Stimulated activated CD8-positive, alpha-beta memory T cell treated with anti-CD3 and anti-CD28 coated beads, Interleukin-15, amount 100 ng/mL, for 1 hour (primary cell): ENCODE results near the gene TXNDC8.

ENCODE experiments used
- DNase-seq: peaks from one replicate; pipeline ENCODE4 v3.0.0-alpha.2; 2020; ENCODE audit warnings: low read depth

TXNDC8 gene

DNA sequence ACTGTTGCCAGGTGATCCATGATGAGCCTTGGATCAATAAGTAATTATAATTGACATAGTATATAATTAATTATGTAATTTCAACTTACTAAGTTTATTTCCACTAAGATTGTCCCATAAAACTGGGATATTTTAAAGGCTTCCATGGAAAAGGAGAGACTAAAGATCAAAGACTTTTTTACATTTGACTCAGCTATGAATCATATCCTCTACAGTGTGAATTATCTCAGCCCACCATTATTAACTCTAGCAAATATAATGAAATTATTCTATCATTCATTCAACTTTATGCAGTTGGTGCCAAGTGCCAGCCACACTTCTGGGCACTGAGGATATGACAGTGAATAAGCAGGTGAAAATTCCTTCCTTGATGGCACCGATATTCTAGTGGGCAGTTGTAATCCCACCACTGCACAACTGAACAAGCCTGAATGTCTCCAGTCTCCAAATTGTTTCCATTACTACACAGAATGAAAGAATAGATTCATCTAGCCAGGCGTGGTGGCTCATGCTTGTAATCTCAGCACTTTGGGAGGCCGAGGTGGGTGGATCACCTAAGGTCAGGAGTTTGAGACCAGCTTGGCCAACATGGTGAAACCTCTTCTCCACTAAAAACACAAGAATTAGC lies 59.5 kb downstream of the TXNDC8 start:
- no peak for DNase-seq

DNA sequence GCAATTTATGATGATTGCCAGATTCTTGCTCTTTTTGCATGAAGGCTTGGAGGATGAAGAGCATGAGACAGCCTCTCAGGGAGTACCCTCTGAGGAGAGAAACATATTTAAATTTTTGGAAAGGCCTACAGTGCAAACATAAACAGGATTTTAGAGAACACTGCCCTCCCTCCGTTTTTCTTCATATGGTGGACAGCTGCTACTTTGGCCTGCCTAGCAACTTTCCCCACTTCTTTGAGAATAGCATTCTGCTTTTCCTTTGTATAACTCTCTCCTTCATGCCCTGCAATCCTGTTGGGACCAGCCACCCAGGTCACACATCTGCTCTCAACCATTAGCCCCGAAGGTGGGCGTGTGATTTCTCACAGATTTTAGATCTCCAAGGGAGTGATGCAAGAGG lies 60.9 kb downstream of the TXNDC8 start:
- DNase-seq = no peak

DNA sequence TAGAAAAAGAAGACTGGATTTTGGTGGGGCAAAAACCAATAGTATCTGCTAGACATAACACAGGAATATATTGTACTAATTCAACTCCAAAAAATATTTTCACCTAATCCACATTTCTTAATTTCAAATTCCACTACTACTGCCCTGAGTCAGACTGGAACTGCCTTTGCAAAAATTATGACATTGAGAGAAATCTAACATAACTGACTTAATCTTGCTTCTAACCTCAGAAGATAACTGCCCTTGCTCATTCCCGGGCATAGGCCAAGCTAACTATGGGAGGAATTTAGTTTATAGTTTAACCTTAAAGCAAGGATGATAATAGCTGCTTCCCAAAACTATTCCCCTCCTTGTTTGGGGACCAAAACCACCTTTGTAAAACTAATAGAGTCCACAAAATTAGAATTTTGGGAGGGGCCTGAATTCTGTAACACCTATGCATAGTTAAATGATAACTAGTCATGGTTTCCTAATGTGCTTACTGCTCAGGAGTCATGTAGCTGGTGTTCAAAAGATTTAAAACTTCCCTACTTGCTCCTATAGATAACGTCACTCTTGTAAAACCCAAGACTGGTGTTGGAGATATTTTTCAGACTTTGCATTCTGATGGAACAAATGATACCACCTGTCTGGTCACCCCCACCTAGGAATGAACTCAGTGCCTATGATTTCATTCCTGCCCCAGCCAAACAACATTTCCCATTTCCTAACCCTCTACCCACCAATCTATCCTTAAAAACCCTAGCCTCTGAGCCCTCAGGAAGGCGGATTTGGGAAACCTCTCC lies 67.3 kb downstream of the TXNDC8 start:
- DNase-seq = no peak

DNA sequence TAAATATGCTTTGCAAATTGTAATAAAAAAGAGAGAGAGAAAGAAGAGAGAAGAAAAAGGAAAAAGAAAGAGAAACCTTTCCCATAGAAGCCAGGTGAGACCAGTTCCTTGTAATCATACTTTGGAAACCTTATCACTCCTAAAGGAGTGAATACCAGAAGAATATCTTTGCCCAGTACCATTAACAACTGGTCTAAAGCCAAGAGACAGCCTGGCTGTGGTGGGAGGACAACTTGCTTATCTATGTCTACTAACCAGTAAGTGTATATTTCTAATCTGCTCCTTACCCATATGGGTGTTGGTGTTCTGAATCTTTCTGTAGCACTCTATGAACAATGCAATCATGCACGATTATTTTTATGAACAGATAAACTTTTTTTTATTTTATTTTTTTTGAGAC lies 70.9 kb downstream of the TXNDC8 start:
- no peak for DNase-seq

DNA sequence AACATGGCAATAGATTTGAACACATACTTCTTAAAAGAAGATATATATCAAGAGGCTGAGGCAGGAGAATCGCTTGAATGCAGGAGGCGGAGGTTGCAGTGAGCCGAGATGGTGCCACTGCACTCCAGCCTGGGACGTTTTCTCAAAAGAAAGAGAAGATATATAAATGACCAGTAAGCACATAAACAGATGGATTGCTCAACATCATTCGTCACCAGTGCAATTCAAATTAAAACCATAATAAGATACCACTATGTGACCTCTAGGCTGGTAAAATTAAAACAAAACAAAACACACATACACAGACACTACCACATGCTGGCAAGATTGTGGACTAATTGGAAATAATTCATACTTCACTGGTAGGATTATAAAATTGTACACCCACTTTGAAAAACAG lies 76.0 kb downstream of the TXNDC8 start:
- DNase-seq = no peak

DNA sequence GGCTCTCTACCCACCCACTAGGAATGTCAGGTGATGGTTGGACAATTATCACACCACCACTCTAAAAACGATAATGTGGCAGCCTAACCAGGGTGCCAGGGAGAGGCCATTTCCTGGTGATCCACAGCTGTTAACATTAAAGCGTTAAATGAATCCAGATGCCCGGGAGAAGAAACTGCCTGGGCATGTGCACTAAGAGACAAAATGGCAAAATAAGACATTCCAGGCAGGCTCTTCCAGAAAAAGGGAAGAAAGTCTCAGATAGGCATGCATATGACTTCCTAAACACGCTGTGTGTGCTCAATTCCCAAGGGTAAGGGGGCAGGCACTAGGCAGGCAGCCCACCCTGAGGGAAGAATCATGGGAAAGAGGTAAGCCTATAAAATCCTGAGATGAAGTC lies 76.8 kb downstream of the TXNDC8 start:
- no peak for DNase-seq

DNA sequence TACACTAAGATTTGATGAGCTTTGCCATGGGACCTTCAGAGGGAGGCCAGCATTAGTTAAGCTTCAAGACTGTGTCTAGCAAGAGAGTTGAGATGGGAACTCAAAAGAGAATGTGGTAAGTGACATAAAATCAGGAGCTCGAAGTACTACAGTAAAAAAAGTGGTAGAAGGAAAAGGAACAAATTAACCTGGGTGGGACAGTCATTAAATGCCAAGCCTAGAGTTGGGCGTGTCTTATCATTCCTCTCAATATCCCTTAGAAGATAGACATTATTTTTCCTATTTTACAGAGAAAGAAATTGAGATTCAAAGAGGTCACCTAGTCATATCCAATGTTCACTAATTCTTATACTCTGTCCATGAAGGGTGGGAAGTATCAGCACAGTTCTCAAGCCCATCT lies 78.1 kb downstream of the TXNDC8 start:
- DNase-seq = no peak

DNA sequence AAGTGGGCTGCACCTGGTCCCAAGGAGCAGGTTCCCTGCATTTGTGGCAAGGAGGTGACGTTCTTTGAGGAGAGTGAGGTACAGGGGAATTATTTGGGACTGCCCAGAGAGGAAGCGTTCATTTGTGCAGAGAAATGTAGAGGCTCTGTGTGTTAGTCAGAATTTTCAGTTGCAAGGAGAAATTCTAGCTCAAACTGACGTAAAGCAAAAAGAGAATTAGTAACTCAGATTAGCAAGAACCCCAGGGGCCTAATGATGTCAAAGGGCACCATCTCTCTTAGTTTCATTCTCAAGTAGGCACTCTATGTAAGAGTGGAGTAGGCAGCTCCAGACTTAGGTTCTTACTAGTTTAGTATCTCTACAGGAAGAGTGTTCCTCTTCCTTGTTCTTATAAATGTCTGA lies 79.0 kb downstream of the TXNDC8 start:
- no peak for DNase-seq

DNA sequence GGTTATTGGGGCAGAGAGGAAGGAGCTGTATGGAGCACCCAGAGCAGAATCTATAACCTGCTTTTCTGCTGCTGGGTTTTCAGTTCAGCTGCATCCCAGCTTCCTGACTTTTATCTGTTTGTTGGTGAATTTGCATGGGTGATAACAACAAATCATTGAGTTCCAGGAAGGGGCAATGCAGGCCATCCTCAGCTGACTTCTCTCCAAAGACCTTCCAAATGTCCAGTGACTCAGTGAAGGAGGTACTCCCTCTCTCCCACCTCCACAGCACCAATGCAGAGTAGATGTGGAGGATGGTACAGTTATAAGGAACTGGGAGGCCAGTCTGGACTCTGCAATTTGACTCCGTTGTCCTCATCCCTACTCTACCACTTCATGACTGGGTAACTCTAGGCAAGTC lies 79.7 kb downstream of the TXNDC8 start:
- DNase-seq = no peak

DNA sequence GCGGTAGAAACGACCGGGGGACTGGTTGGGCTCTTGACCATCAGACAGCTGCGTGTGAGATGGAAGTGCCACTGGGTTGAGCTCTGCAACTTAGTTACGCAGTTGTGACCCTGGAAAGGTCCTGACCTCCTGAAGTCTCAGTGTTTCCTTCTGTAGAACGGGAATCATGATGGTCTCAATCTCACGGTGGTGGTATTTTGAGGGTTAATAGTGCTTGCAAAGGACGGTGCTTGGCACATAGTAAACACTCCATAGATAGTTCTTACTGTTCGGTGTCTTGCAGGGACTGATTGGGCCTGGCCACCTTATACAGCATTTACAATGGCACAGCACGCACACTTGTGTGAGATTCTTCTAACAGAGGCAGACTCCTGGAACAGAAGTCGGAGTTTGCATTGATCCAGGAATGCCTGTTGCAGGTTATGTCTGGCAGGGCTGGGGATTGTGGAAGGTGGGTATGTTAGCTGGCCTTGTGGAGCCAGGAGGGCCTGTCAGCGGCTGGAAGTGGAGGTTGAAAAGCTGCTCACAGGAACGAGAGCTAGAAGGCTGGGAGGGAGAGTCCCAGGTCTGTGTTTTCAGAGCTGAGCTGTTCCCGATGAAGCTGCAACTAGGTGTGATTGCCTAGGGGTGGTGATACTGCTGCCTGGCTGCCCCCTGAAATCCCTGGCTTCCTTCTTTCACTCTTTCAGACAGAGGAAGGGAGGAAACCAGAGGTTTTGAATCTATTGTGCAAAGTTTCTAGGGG lies 80.4 kb downstream of the TXNDC8 start:
- DNase-seq = no peak

DNA sequence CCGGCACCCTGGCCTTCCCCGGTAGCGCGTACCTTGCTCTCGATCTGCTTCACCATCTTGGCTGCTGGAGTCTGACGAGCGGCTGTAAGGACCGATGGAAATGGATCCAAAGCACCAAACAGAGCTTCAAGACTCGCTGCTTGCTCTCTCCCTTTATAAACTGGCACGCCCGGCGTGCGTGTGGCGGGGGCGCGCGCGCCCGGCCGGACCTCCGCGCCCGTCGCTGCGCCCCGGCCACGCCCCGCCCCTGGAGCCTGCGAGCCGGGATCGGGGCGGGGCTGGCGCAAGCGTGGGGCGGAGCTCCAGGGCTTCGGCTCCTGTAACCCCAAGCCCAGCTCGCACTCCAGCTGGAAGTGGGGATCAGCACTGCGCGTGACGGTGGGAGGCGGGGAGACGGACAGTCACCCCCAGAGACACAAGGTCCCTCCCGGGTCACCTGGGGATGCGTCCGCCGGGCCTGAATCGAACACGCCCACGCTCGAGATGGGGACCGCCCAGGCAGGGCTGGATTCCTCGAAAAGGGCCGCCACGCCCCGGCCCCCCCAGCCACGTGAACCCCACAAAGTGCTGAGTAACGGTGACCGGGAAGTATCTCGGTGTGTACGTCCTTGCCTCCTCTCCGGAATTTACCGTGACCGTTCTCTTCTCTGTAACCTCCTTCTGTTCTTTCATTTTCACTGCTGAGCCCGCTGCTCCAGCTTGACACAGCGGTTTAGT lies 81.1 kb downstream of the TXNDC8 start, which contains the start of gene TXN:
TXN (minus strand) TSS at position 128 of the 717 bp plus-strand sequence; CDS start at position 56, 72 bp downstream.
- DNase-seq = peak; percentile 60

DNA sequence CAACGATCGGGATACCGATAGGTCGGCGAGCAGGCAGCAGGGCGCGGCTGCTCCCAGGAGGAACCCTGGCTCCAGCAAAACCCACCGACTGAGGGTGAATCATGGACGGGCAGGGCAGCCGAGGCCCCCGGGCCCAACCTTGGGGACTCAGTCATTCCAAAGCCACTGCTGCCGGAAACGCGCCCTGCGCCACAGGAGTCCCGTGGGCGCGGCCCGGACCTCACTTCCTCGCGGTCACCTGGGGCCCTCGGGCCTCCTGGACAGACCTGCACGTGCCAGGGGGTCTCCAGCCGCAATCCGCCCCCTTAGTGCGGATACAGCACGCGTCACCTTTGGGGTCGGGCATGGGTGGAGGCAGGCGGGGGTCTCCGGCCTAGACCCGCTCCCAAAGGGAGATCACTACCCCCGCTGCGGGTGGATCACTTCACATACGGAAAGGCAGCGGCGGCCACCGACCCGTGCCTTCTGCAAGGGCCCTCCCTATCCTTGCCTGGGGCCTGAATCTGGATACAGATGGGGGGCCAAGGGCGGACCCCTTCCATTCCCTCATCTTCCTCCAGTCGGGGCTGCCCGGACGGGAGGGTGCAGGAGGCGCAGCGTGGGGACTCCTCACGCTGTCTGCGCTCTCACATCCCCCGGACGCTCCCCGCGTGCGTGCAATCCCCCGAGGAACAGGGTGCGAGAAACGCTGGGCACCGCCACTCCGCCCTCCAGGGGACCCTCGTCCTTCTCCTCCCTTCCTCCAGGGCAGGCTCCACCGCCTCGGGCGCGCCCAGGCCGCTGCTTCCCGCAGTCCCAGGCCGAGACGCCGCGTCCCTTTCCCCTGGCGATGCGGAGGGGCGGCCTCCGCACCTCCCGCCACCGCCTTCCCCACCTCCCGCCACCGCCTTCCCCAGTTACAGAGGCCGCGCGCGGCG lies 81.9 kb downstream of the TXNDC8 start:
- no peak for DNase-seq

DNA sequence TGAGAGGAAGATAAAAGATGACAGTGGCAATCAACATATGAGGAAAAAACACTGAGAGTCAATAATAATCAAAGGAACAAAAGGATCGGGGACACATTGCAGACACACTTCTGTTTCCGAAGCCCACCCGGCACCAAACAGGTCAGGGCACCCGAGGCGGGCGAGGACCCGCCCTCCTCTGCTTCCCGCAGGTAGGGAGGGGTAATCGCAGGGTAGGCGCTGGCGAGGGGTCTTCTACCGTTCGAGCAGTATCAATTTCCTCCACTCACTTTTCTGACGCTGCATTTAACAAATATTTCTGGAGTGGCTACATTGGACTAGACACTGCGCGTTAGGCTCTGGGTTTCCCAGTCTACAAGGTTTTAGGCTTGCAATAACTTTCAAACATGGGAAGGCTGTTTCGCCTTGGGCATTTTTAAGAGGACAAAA lies 82.6 kb downstream of the TXNDC8 start:
- DNase-seq = no peak

DNA sequence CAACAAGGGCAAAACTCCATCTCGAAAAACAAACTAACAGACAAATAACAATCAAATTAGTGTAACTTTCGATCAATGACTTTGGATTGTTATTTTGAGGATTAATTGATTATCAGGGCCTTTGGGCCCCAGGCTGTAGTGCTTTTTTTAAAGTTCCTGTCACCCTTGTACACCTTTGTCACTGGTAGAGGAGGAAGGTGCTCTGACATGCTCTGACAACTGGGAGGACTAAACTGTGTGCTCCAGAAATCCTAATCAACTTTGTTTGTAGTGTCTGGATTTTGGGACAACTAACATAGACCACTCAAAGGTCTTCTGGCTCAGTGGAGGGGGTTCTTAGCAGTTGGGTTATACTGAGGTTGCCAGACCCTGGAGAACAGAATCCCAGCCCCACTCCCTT lies 83.2 kb downstream of the TXNDC8 start:
- DNase-seq = no peak
